ENCODE data around the gene MRPL2.

Gene MRPL2

GRCh38 chr6:43036712-43037111 is 22.5 kb downstream of the MRPL2 start:
- no peak overlapping the region for H3K4me3 ChIP-seq (ENCODE audit: low read depth, low read length, poor library complexity, severe bottlenecking)
- no peak overlapping the region for H3K4me2 ChIP-seq (ENCODE audit: low read length)
- peaks cover 69% of the 10 kb centered on the region for H3K36me3 ChIP-seq (ENCODE audit: insufficient read depth, low read length)
- no peaks in the 10 kb centered on the region for H3K4me1 ChIP-seq (ENCODE audit: insufficient read depth, low read length, severe bottlenecking)
- no peaks in the 10 kb centered on the region for H3K79me2 ChIP-seq (ENCODE audit: insufficient read depth, low read length)
- no peak overlapping the region for H2AFZ ChIP-seq (ENCODE audit: low read length)
- H3K9me2 ChIP-seq (ENCODE audit: low read depth, low read length), result no peaks in the 10 kb centered on the region
- no peak overlapping the region for H3K27ac ChIP-seq (ENCODE audit: low read depth, low read length, poor library complexity, severe bottlenecking)
- TF ChIP-seq CTCF (IDR thresholded peaks at IDR 0.05; ENCODE audit: low read length) (no peak), EZH2 (IDR thresholded peaks at IDR 0.05; ENCODE audit: borderline replicate concordance, low read length) (no peak)
- H3K27me3 ChIP-seq (ENCODE audit: insufficient read depth, low read length), result no peaks in the 10 kb centered on the region
- H3K9ac ChIP-seq (ENCODE audit: low read length), result no peak overlapping the region
- H4K20me1 ChIP-seq (ENCODE audit: insufficient read depth, low read length), result no peaks in the 10 kb centered on the region
- H3K9me3 ChIP-seq (ENCODE audit: low read length), result no peaks in the 10 kb centered on the region
- H3F3A ChIP-seq (ENCODE audit: insufficient read depth, low read length), result no peaks in the 10 kb centered on the region

GRCh38 chr6:43035495-43036194 is 23.6 kb downstream of the MRPL2 start:
- Histone ChIP-seq H3K9me2 (ENCODE audit: low read depth, low read length) (no peaks in the 10 kb centered on the region), H3K9me3 (ENCODE audit: low read length) (no peaks in the 10 kb centered on the region), H3K79me2 (ENCODE audit: insufficient read depth, low read length) (no peaks in the 10 kb centered on the region), H3K4me3 (ENCODE audit: low read depth, low read length, poor library complexity, severe bottlenecking) (no peak overlapping the region), H2AFZ (ENCODE audit: low read length) (no peak overlapping the region), H3K9ac (ENCODE audit: low read length) (no peak overlapping the region), H3F3A (ENCODE audit: insufficient read depth, low read length) (no peaks in the 10 kb centered on the region), H3K4me1 (ENCODE audit: insufficient read depth, low read length, severe bottlenecking) (no peaks in the 10 kb centered on the region), H3K4me2 (ENCODE audit: low read length) (no peak overlapping the region), H3K36me3 (ENCODE audit: insufficient read depth, low read length) (peaks cover 68% of the 10 kb centered on the region), H3K27ac (ENCODE audit: low read depth, low read length, poor library complexity, severe bottlenecking) (no peak overlapping the region), H4K20me1 (ENCODE audit: insufficient read depth, low read length) (no peaks in the 10 kb centered on the region), H3K27me3 (ENCODE audit: insufficient read depth, low read length) (no peaks in the 10 kb centered on the region)
- no peak for TF ChIP-seq EZH2 (IDR thresholded peaks at IDR 0.05; ENCODE audit: borderline replicate concordance, low read length)
- no peak for TF ChIP-seq CTCF (IDR thresholded peaks at IDR 0.05; ENCODE audit: low read length)

- peaks cover 71% of the 10 kb centered on the region for H3K36me3 ChIP-seq (ENCODE audit: insufficient read depth, low read length)
- no peak overlapping the region for H3K27ac ChIP-seq (ENCODE audit: low read depth, low read length, poor library complexity, severe bottlenecking)
- TF ChIP-seq EZH2 (IDR thresholded peaks at IDR 0.05; ENCODE audit: borderline replicate concordance, low read length), result no peak
- TF ChIP-seq CTCF (IDR thresholded peaks at IDR 0.05; ENCODE audit: low read length), result no peak
Observed at GRCh38 chr6:43034190-43034525, 25.1 kb downstream of the MRPL2 start.

More at GRCh38 chr6:43034190-43034525, 25.1 kb downstream of the MRPL2 start:
- H3K9me3 ChIP-seq (ENCODE audit: low read length), result no peaks in the 10 kb centered on the region
- no peaks in the 10 kb centered on the region for H3K79me2 ChIP-seq (ENCODE audit: insufficient read depth, low read length)
- H3K9ac ChIP-seq (ENCODE audit: low read length), result no peak overlapping the region
- H3F3A ChIP-seq (ENCODE audit: insufficient read depth, low read length), result no peaks in the 10 kb centered on the region
- no peak overlapping the region for H3K4me3 ChIP-seq (ENCODE audit: low read depth, low read length, poor library complexity, severe bottlenecking)
- no peaks in the 10 kb centered on the region for H4K20me1 ChIP-seq (ENCODE audit: insufficient read depth, low read length)
- H3K27me3 ChIP-seq (ENCODE audit: insufficient read depth, low read length), result no peaks in the 10 kb centered on the region
- H2AFZ ChIP-seq (ENCODE audit: low read length), result no peak overlapping the region
- no peaks in the 10 kb centered on the region for H3K4me1 ChIP-seq (ENCODE audit: insufficient read depth, low read length, severe bottlenecking)
- no peak overlapping the region for H3K4me2 ChIP-seq (ENCODE audit: low read length)
- H3K9me2 ChIP-seq (ENCODE audit: low read depth, low read length), result no peaks in the 10 kb centered on the region
